Trophoblast cell (in vitro differentiated cells and primary cell): ENCODE results near the gene C2orf72.

ENCODE experiments used
- DNase-seq, 2 donors: peaks; one replicate each; pipeline ENCODE4 v3.0.0-alpha.2; 2016
- H2AFZ ChIP-seq: 2 replicates; pipeline ENCODE4 v1.6.1; 2013; ENCODE audit warnings: low read length, moderate library complexity, mild to moderate bottlenecking; ENCODE audit not compliant: insufficient read depth, poor library complexity
- H2AK5ac ChIP-seq: 2 replicates; pipeline ENCODE4 v1.6.1; 2013; ENCODE audit warnings: mild to moderate bottlenecking, low read length
- H2BK120ac ChIP-seq: 2 replicates; pipeline ENCODE4 v1.6.1; 2013; ENCODE audit warnings: low read length, mild to moderate bottlenecking, moderate library complexity; ENCODE audit not compliant: insufficient read depth, poor library complexity
- H2BK12ac ChIP-seq: 2 replicates; pipeline ENCODE4 v1.6.1; 2013; ENCODE audit warnings: mild to moderate bottlenecking, low read length, moderate library complexity
- H2BK5ac ChIP-seq: 2 replicates; pipeline ENCODE4 v1.6.1; 2013; ENCODE audit warnings: low read length, low read depth, moderate library complexity, mild to moderate bottlenecking; ENCODE audit not compliant: poor library complexity
- H3K14ac ChIP-seq: 2 replicates; pipeline ENCODE4 v1.6.1; 2013; ENCODE audit warnings: mild to moderate bottlenecking, low read length
- H3K18ac ChIP-seq: 2 replicates; pipeline ENCODE4 v1.6.1; 2013; ENCODE audit warnings: mild to moderate bottlenecking, low read length
- H3K23ac ChIP-seq: 2 replicates; pipeline ENCODE4 v1.6.1; 2013; ENCODE audit warnings: low read length
- H3K27ac ChIP-seq: 2 replicates; pipeline ENCODE4 v1.5.1; 2013; ENCODE audit warnings: low read depth, mild to moderate bottlenecking, inconsistent platforms, low read length, moderate library complexity
- H3K27me3 ChIP-seq: 2 replicates; pipeline ENCODE4 v1.6.1; 2013; ENCODE audit warnings: inconsistent platforms, mild to moderate bottlenecking, low read length, moderate library complexity; ENCODE audit not compliant: insufficient read depth
- H3K36me3 ChIP-seq, 2 experiments: 1 replicate in 1 of 2; 2 replicates in 1 of 2; pipeline ENCODE4 v1.6.1; 2013; ENCODE audit warnings: low read length in 2 of 2, mild to moderate bottlenecking in 2 of 2, moderate library complexity in 1 of 2; ENCODE audit not compliant: insufficient read depth in 2 of 2, control insufficient read depth in 1 of 2
- H3K4ac ChIP-seq: 2 replicates; pipeline ENCODE4 v1.6.1; 2013; ENCODE audit warnings: low read depth, mild to moderate bottlenecking, low read length, moderate library complexity
- H3K4me1 ChIP-seq, 2 experiments: 1 replicate in 1 of 2; 2 replicates in 1 of 2; pipeline ENCODE4 v1.6.1; 2013; ENCODE audit warnings: low read length in 2 of 2, mild to moderate bottlenecking in 2 of 2, moderate library complexity in 1 of 2; ENCODE audit not compliant: insufficient read depth in 2 of 2, control insufficient read depth in 1 of 2
- H3K4me2 ChIP-seq: 2 replicates; pipeline ENCODE4 v1.6.1; 2013; ENCODE audit warnings: inconsistent platforms, mild to moderate bottlenecking, low read length, moderate library complexity
- H3K4me3 ChIP-seq: 2 replicates; pipeline ENCODE4 v1.5.1; 2013; ENCODE audit warnings: mild to moderate bottlenecking, low read depth, low read length, inconsistent platforms
- H3K79me1 ChIP-seq: one replicate; pipeline ENCODE4 v1.6.1; 2013; ENCODE audit warnings: low read length
- H3K79me2 ChIP-seq: 2 replicates; pipeline ENCODE4 v1.6.1; 2013; ENCODE audit warnings: low read length, mild to moderate bottlenecking; ENCODE audit not compliant: control insufficient read depth, insufficient read depth, poor library complexity
- H3K9ac ChIP-seq: 2 replicates; pipeline ENCODE4 v1.6.1; 2013; ENCODE audit warnings: mild to moderate bottlenecking, low read length
- H3K9me3 ChIP-seq: 2 replicates; pipeline ENCODE4 v1.6.1; 2013; ENCODE audit warnings: low read depth, mild to moderate bottlenecking, control low read depth, inconsistent platforms, low read length; ENCODE audit not compliant: insufficient read depth
- H4K12ac ChIP-seq: 2 replicates; pipeline ENCODE4 v1.6.1; 2013; ENCODE audit warnings: low read depth, mild to moderate bottlenecking, low read length, moderate library complexity
- H4K8ac ChIP-seq: 2 replicates; pipeline ENCODE4 v1.6.1; 2013; ENCODE audit warnings: low read depth, mild to moderate bottlenecking, low read length, moderate library complexity
- H4K91ac ChIP-seq: one replicate; pipeline ENCODE4 v1.6.1; 2013; ENCODE audit warnings: low read depth, mild to moderate bottlenecking, low read length, moderate library complexity
- WGBS: extraction: QIAGEN DNeasy Blood & Tissue Kit; methylation state at CpG from one replicate; pipeline ENCODE4 v1.1.7; 2013; ENCODE audit warnings: missing lambda C conversion rate; ENCODE audit not compliant: insufficient read length, insufficient coverage; ENCODE audit errors: extremely low coverage; 5-methylcytosine and 5-hydroxymethylcytosine counted together

C2orf72 gene

GRCh38 chr2:231028889-231029288, 8.4 kb upstream of the C2orf72 start:
- no peak overlapping the region for H3K9ac ChIP-seq
- no peak overlapping the region for H2AFZ ChIP-seq
- no peaks in the 10 kb centered on the region for H3K4me1 ChIP-seq
- H3K14ac ChIP-seq: no peak overlapping the region
- no peak overlapping the region for H2BK5ac ChIP-seq
- no peaks in the 10 kb centered on the region for H3K79me1 ChIP-seq
- no peak overlapping the region for H3K27ac ChIP-seq
- DNase-seq: no peak
- no peak overlapping the region for H4K8ac ChIP-seq
- no peak overlapping the region for H3K4me2 ChIP-seq
- H4K91ac ChIP-seq: no peak overlapping the region
- H3K18ac ChIP-seq: no peak overlapping the region
- no peaks in the 10 kb centered on the region for H3K9me3 ChIP-seq
- H3K79me2 ChIP-seq: no peaks in the 10 kb centered on the region
- H2BK12ac ChIP-seq: no peak overlapping the region
- no peak overlapping the region for H3K23ac ChIP-seq
- no peaks in the 10 kb centered on the region for H3K27me3 ChIP-seq
- no peaks in the 10 kb centered on the region for H3K36me3 ChIP-seq
- H3K4me3 ChIP-seq: no peak overlapping the region
- H2AK5ac ChIP-seq: no peak overlapping the region
- H3K4ac ChIP-seq: no peak overlapping the region
- H4K12ac ChIP-seq: no peak overlapping the region
- H2BK120ac ChIP-seq: no peak overlapping the region

- H3K4me2 ChIP-seq: no peak overlapping the region
- no peaks in the 10 kb centered on the region for H3K79me2 ChIP-seq
- H3K27me3 ChIP-seq: no peaks in the 10 kb centered on the region
- H3K14ac ChIP-seq: peak overlapping the region; percentile 32
- no peak overlapping the region for H3K4ac ChIP-seq
- no peak overlapping the region for H4K91ac ChIP-seq
- no peak overlapping the region for H2BK5ac ChIP-seq
- no peak for DNase-seq
- H3K79me1 ChIP-seq: no peaks in the 10 kb centered on the region
- H2BK120ac ChIP-seq: no peak overlapping the region
- H3K9me3 ChIP-seq: no peaks in the 10 kb centered on the region
- no peak overlapping the region for H3K23ac ChIP-seq
- no peak overlapping the region for H4K8ac ChIP-seq
- no peak overlapping the region for H2AK5ac ChIP-seq
- H3K18ac ChIP-seq: no peak overlapping the region
- no peaks in the 10 kb centered on the region for H3K36me3 ChIP-seq
- H3K9ac ChIP-seq: no peak overlapping the region
- H3K27ac ChIP-seq: no peak overlapping the region
- no peak overlapping the region for H2BK12ac ChIP-seq
- no peak overlapping the region for H4K12ac ChIP-seq
- no peak overlapping the region for H2AFZ ChIP-seq
- H3K4me1 ChIP-seq: no peaks in the 10 kb centered on the region
- WGBS: no CpG with 5 or more reads among the region's 9 CpGs
- H3K4me3 ChIP-seq: no peak overlapping the region
Measured at GRCh38 chr2:231029563-231029962, 7.8 kb upstream of the C2orf72 start.

- H4K12ac ChIP-seq: no peak overlapping the region
- no peak overlapping the region for H3K27ac ChIP-seq
- H3K27me3 ChIP-seq: no peaks in the 10 kb centered on the region
- H3K36me3 ChIP-seq: no peaks in the 10 kb centered on the region
- H3K4me1 ChIP-seq: no peaks in the 10 kb centered on the region
- no peak overlapping the region for H3K14ac ChIP-seq
- H3K4ac ChIP-seq: no peak overlapping the region
- no peak overlapping the region for H3K18ac ChIP-seq
- no peak overlapping the region for H2BK5ac ChIP-seq
- H3K79me1 ChIP-seq: no peaks in the 10 kb centered on the region
- no peaks in the 10 kb centered on the region for H3K9me3 ChIP-seq
- H4K91ac ChIP-seq: no peak overlapping the region
- no peak overlapping the region for H2AFZ ChIP-seq
- no peak overlapping the region for H3K23ac ChIP-seq
- H4K8ac ChIP-seq: no peak overlapping the region
- H2BK12ac ChIP-seq: no peak overlapping the region
- H3K4me2 ChIP-seq: no peak overlapping the region
- H3K79me2 ChIP-seq: no peaks in the 10 kb centered on the region
- no peak overlapping the region for H3K4me3 ChIP-seq
- no peak overlapping the region for H2BK120ac ChIP-seq
- H3K9ac ChIP-seq: no peak overlapping the region
- WGBS: no CpG with 5 or more reads among the region's 3 CpGs
- no peak for DNase-seq
- H2AK5ac ChIP-seq: no peak overlapping the region
Measured at GRCh38 chr2:231030725-231031124, 6.6 kb upstream of the C2orf72 start.

GRCh38 chr2:231032575-231033140, 4.7 kb upstream of the C2orf72 start:
- no peak overlapping the region for H3K27ac ChIP-seq
- no peak overlapping the region for H2AFZ ChIP-seq
- no CpG with 5 or more reads among the region's 5 CpGs for WGBS
- H3K36me3 ChIP-seq: no peaks in the 10 kb centered on the region
- H3K79me2 ChIP-seq: no peaks in the 10 kb centered on the region
- H3K23ac ChIP-seq: no peak overlapping the region
- no peak overlapping the region for H4K12ac ChIP-seq
- H3K4me2 ChIP-seq: no peak overlapping the region
- H3K9me3 ChIP-seq: no peaks in the 10 kb centered on the region
- H4K8ac ChIP-seq: no peak overlapping the region
- H3K27me3 ChIP-seq: peaks cover 4% of the 10 kb centered on the region
- H3K4ac ChIP-seq: no peak overlapping the region
- H2BK120ac ChIP-seq: no peak overlapping the region
- peaks cover 1 to 2% of the 10 kb centered on the region in 2 experiments for H3K4me1 ChIP-seq
- no peak overlapping the region for H3K4me3 ChIP-seq
- H2BK12ac ChIP-seq: no peak overlapping the region
- DNase-seq: no peak
- no peak overlapping the region for H2BK5ac ChIP-seq
- no peak overlapping the region for H4K91ac ChIP-seq
- no peaks in the 10 kb centered on the region for H3K79me1 ChIP-seq
- H3K9ac ChIP-seq: no peak overlapping the region
- no peak overlapping the region for H3K18ac ChIP-seq
- H3K14ac ChIP-seq: no peak overlapping the region
- H2AK5ac ChIP-seq: no peak overlapping the region
